PC-3 (cell line): ENCODE results near the gene GDI2. TPM values are rescaled to one million over a fixed set of nuclear protein-coding genes. Genes with fewer than 3 reads are reported as not detected.

Source experiments
- ATAC-seq: fragments of 200-7000 bp; cut with Tn5 transposase; 2 replicates; pipeline ENCODE4 v1.9.1; 2020; ENCODE audit warnings: mild to moderate bottlenecking, moderate library complexity
- BruUV-seq: library from RNA; stranded (reverse); fragments of 400-500 nt; replicated peaks from 2 replicates; lab custom pipeline; 2021; lab: Mats Ljungman, UMichigan
- CTCF ChIA-PET: fragments of 300-600 bp; sonication (Branson Sonifier 250); formaldehyde crosslinking; loops from one replicate; lab custom pipeline; 2022; ENCODE audit warnings: antibody characterized with exemption; lab: Charles Lee
- POLR2A ChIA-PET: fragments of 300-600 bp; sonication (Branson Sonifier 250); formaldehyde crosslinking; loops from one replicate; lab custom pipeline; 2022; ENCODE audit warnings: antibody characterized with exemption; ENCODE audit not compliant: unreplicated experiment; lab: Charles Lee
- DNase-seq: peaks from one replicate; pipeline ENCODE4 v3.0.0-alpha.2; 2015
- H2AFZ ChIP-seq: fragments of 300-600 bp; sonication (generic); 2 replicates; pipeline ENCODE4 v1.6.0; 2016; ENCODE audit warnings: antibody characterized with exemption, low read length
- H3F3A ChIP-seq: fragments of 300-600 bp; sonication (generic); one replicate; pipeline ENCODE4 v1.6.0; 2017; ENCODE audit warnings: antibody characterized with exemption, low read length, control low read depth, mild to moderate bottlenecking; ENCODE audit not compliant: unreplicated experiment
- H3K27ac ChIP-seq: fragments of 300-600 bp; sonication (generic); 2 replicates; pipeline ENCODE4 v1.5.1; 2016; ENCODE audit warnings: mild to moderate bottlenecking, low read length
- H3K27me3 ChIP-seq: fragments of 300-600 bp; sonication (generic); 2 replicates; pipeline ENCODE4 v1.6.1; 2016; ENCODE audit warnings: low read length, mixed read lengths
- H3K36me3 ChIP-seq: fragments of 300-600 bp; sonication (generic); 2 replicates; pipeline ENCODE4 v1.6.1; 2016; ENCODE audit warnings: low read depth, mixed run types, low read length, mixed read lengths
- H3K4me1 ChIP-seq: fragments of 300-600 bp; sonication (generic); 2 replicates; pipeline ENCODE4 v1.5.1; 2016; ENCODE audit warnings: low read length; ENCODE audit not compliant: insufficient read depth
- H3K4me2 ChIP-seq: fragments of 300-600 bp; sonication (generic); 2 replicates; pipeline ENCODE4 v1.6.0; 2016; ENCODE audit warnings: low read length
- H3K4me3 ChIP-seq: fragments of 300-600 bp; sonication (generic); 2 replicates; pipeline ENCODE4 v1.5.1; 2016; ENCODE audit warnings: mild to moderate bottlenecking, low read length, mixed read lengths
- H3K79me2 ChIP-seq: fragments of 300-600 bp; sonication (generic); 2 replicates; pipeline ENCODE4 v1.6.1; 2017; ENCODE audit warnings: low read length, mixed read lengths
- H3K9ac ChIP-seq: fragments of 300-600 bp; sonication (generic); 2 replicates; pipeline ENCODE4 v1.6.0; 2016; ENCODE audit warnings: mild to moderate bottlenecking, low read length
- H3K9me2 ChIP-seq: fragments of 300-600 bp; sonication (generic); replicated peaks from 2 replicates; pipeline ENCODE4 v1.6.1; 2016; ENCODE audit warnings: mixed run types, low read length, mixed read lengths
- H3K9me3 ChIP-seq: fragments of 300-600 bp; sonication (generic); 2 replicates; pipeline ENCODE4 v1.6.1; 2016; ENCODE audit warnings: low read length, mixed read lengths
- H4K20me1 ChIP-seq: fragments of 300-600 bp; sonication (generic); 2 replicates; pipeline ENCODE4 v1.6.1; 2016; ENCODE audit warnings: low read length, mixed read lengths
- EZH2 ChIP-seq: fragments of 300-600 bp; sonication (generic); IDR thresholded peaks from one replicate; pipeline ENCODE4 v1.6.1; 2017; ENCODE audit warnings: antibody characterized with exemption, mild to moderate bottlenecking, low read length; ENCODE audit not compliant: unreplicated experiment
- EZH2phosphoT487 ChIP-seq: fragments of 300-600 bp; sonication (generic); IDR thresholded peaks from 2 replicates; pipeline ENCODE4 v1.6.1; 2018; ENCODE audit warnings: mild to moderate bottlenecking, antibody characterized with exemption, low read length, borderline replicate concordance
- intact Hi-C: fragments of 100-400 bp; cut with micrococcal nuclease; formaldehyde crosslinking; loops from 2 replicates; pipeline ENCODE4 v1.9.0; 2023
- total RNA-seq: library from RNA; depleted of rRNA; stranded (reverse); fragments of >200 nt; gene quantifications from 2 replicates; pipeline ENCODE4 v1.2.3, GENCODE V29; 2014
- TF ChIP-seq, protein P1 (sequence below): fragments of 300-600 bp; sonication (generic); conservative IDR thresholded peaks from 2 replicates; pipeline ENCODE4 v1.5.1; 2017; ENCODE audit warnings: antibody characterized with exemption, low read depth, mild to moderate bottlenecking, low read length

GDI2 gene
- total RNA-seq, 1 experiment from 2014 or later = 122 TPM

DNA sequence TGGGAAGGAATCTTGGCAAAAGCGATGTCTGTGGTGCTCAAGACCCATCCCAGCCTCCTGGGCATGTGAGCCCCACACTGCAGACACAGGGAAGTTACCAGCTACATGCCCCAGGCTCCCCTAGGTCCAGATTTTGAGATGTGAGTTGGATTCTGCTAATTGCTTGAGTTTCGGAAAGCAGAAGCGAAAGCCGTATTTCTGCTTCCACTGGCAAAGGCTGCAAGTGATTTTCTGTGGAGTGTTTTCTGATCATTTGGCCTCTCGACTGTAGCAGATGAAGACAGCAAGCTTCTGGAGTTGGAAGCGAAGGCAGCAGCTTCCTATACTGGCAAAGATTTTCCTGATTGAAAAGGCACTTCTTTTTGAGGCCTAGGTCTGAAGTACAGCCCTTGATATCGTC, 46.8 kb upstream of the GDI2 start:
- CTCF ChIA-PET = no interaction called here
- TF ChIP-seq, protein P1, sequence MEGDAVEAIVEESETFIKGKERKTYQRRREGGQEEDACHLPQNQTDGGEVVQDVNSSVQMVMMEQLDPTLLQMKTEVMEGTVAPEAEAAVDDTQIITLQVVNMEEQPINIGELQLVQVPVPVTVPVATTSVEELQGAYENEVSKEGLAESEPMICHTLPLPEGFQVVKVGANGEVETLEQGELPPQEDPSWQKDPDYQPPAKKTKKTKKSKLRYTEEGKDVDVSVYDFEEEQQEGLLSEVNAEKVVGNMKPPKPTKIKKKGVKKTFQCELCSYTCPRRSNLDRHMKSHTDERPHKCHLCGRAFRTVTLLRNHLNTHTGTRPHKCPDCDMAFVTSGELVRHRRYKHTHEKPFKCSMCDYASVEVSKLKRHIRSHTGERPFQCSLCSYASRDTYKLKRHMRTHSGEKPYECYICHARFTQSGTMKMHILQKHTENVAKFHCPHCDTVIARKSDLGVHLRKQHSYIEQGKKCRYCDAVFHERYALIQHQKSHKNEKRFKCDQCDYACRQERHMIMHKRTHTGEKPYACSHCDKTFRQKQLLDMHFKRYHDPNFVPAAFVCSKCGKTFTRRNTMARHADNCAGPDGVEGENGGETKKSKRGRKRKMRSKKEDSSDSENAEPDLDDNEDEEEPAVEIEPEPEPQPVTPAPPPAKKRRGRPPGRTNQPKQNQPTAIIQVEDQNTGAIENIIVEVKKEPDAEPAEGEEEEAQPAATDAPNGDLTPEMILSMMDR = no peak
- TF ChIP-seq EZH2 = no peak
- no peak for TF ChIP-seq EZH2phosphoT487

DNA sequence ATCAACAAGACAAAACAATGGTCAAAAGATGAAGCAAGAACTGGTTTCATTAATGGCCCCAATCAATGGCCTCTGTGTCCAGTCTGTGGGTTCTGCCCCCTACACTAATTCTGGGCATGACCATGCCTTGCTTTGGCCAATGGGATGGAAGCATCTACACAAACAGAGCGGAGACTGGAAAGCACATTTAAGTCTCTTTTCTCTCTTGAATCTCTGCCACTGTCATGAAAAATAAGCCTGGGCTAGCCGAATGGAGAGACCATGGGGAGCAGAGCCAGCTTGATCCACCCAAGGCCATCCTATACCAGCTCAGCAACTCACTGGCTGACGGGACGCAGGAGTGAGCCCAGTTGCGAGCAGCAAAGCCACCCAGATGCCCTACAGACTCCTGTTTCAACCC, 45.6 kb upstream of the GDI2 start:
- H3K4me2 ChIP-seq = no peak overlapping the region
- no peaks in the 10 kb centered on the region for H3K27me3 ChIP-seq
- no peaks in the 10 kb centered on the region for H3K9me2 ChIP-seq
- no peaks in the 10 kb centered on the region for H3K79me2 ChIP-seq
- no peaks in the 10 kb centered on the region for H3K9me3 ChIP-seq
- no peaks in the 10 kb centered on the region for H3K36me3 ChIP-seq
- H3K27ac ChIP-seq = no peak overlapping the region
- intact Hi-C loops = no loop called here
- H3K9ac ChIP-seq = no peak overlapping the region
- ATAC-seq = no peak
- ChIA-PET POLR2A (no interaction called here), CTCF (no interaction called here)
- DNase-seq = no peak
- no peak overlapping the region for H3K4me3 ChIP-seq
- BruUV-seq = no TSS peak
- H3F3A ChIP-seq = no peaks in the 10 kb centered on the region
- TF ChIP-seq EZH2 (no peak), EZH2phosphoT487 (no peak)
- TF ChIP-seq, protein P1 = no peak
- H2AFZ ChIP-seq = no peak overlapping the region
- no peaks in the 10 kb centered on the region for H4K20me1 ChIP-seq
- H3K4me1 ChIP-seq = peaks cover 5% of the 10 kb centered on the region

More for the DNA sequence above, 46.8 kb upstream of the GDI2 start:
- DNase-seq (no peak), ATAC-seq (no peak)
- BruUV-seq = no TSS peak
- no peaks in the 10 kb centered on the region for H3K36me3 ChIP-seq
- POLR2A ChIA-PET = no interaction called here
- no peak overlapping the region for H3K9ac ChIP-seq
- H3K79me2 ChIP-seq = no peaks in the 10 kb centered on the region
- H3K9me2 ChIP-seq = no peaks in the 10 kb centered on the region
- no peak overlapping the region for H3K27ac ChIP-seq
- H3K4me1 ChIP-seq = peaks cover 5% of the 10 kb centered on the region
- H3F3A ChIP-seq = no peaks in the 10 kb centered on the region
- no peak overlapping the region for H3K4me3 ChIP-seq
- H3K4me2 ChIP-seq = no peak overlapping the region
- intact Hi-C loops = no loop called here
- H2AFZ ChIP-seq = no peak overlapping the region
- H3K9me3 ChIP-seq = no peaks in the 10 kb centered on the region
- no peaks in the 10 kb centered on the region for H3K27me3 ChIP-seq
- no peaks in the 10 kb centered on the region for H4K20me1 ChIP-seq

DNA sequence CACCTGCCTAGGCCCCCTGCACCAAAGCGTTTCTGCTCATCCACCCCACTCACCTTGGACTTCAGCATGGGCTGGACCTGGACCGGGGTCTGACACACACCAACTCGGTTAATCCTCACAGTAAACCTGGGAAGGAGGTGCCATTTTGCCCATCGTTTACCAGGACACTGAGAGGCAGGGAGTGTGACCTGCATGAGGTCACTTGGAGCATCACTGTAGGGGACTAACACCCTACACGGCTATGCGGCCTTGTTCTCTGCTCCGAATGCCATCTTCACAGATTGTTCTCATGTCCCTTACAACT, 43.4 kb upstream of the GDI2 start:
- Histone ChIP-seq H3K27me3 (no peaks in the 10 kb centered on the region), H3F3A (no peaks in the 10 kb centered on the region), H3K4me1 (peaks cover 3% of the 10 kb centered on the region), H3K4me3 (no peak overlapping the region), H3K9ac (no peak overlapping the region), H3K9me3 (no peaks in the 10 kb centered on the region), H3K27ac (no peak overlapping the region), H2AFZ (no peak overlapping the region), H3K4me2 (no peak overlapping the region), H3K9me2 (no peaks in the 10 kb centered on the region), H3K36me3 (no peaks in the 10 kb centered on the region), H3K79me2 (no peaks in the 10 kb centered on the region), H4K20me1 (no peaks in the 10 kb centered on the region)
- ChIA-PET CTCF (no interaction called here), POLR2A (no interaction called here)
- DNase-seq = no peak
- no peak for TF ChIP-seq EZH2
- TF ChIP-seq, protein P1 = no peak
- no peak for TF ChIP-seq EZH2phosphoT487
- BruUV-seq = no TSS peak
- intact Hi-C loops = no loop called here
- no peak for ATAC-seq
